T-helper 1 cell treated with Interleukin-12 subunit alpha and Interleukin-12 subunit beta and Interleukin-4 antibody, amounts not matched to agents 30 μg/mL and 1 μg/mL, for 36 hours (primary cell): ENCODE results near the gene AP5Z1.
"Not testable (repeated sequence)": the region's sequence is repeated elsewhere in the genome, so short reads cannot be mapped to it uniquely, and the experiment has no call there.

Source experiments
- H3K27ac Mint-ChIP-seq: one replicate; pipeline ENCODE4 v1.8.0; 2021; ENCODE audit warnings: mild to moderate bottlenecking, mixed read lengths
- H3K27me3 Mint-ChIP-seq: one replicate; pipeline ENCODE4 v1.8.0; 2021; ENCODE audit warnings: low read depth, mixed read lengths
- H3K36me3 Mint-ChIP-seq: one replicate; pipeline ENCODE4 v1.8.0; 2021; ENCODE audit warnings: low read depth, mixed read lengths
- H3K4me1 Mint-ChIP-seq: one replicate; pipeline ENCODE4 v1.8.0; 2021; ENCODE audit warnings: low read depth, mixed read lengths
- H3K4me3 Mint-ChIP-seq: one replicate; pipeline ENCODE4 v1.8.0; 2021; ENCODE audit warnings: mild to moderate bottlenecking, moderate library complexity, mixed read lengths
- H3K9me3 Mint-ChIP-seq: one replicate; pipeline ENCODE4 v1.8.0; 2021; ENCODE audit warnings: mixed read lengths

The AP5Z1 gene

GRCh38 chr7:4794171-4794570 is 18.7 kb downstream of the AP5Z1 start:
- H3K27me3 Mint-ChIP-seq, H3K27ac Mint-ChIP-seq, H3K36me3 Mint-ChIP-seq, H3K4me3 Mint-ChIP-seq, H3K9me3 Mint-ChIP-seq, H3K4me1 Mint-ChIP-seq: not testable (repeated sequence)

- peaks cover 9% of the 10 kb centered on the region for H3K36me3 Mint-ChIP-seq
- H3K27ac Mint-ChIP-seq, result no peak overlapping the region
- no peaks in the 10 kb centered on the region for H3K27me3 Mint-ChIP-seq
- H3K9me3 Mint-ChIP-seq, result no peaks in the 10 kb centered on the region
- no peak overlapping the region for H3K4me3 Mint-ChIP-seq
- peaks cover 2% of the 10 kb centered on the region for H3K4me1 Mint-ChIP-seq
These were observed 19.3 kb downstream of the AP5Z1 start for GRCh38 chr7:4794591-4795350.

GRCh38 chr7:4796453-4796852 is 21.0 kb downstream of the AP5Z1 start:
- H3K27ac Mint-ChIP-seq, result no peak overlapping the region
- peaks cover 8% of the 10 kb centered on the region for H3K36me3 Mint-ChIP-seq
- H3K4me1 Mint-ChIP-seq, result peaks cover 2% of the 10 kb centered on the region
- no peaks in the 10 kb centered on the region for H3K27me3 Mint-ChIP-seq
- no peak overlapping the region for H3K4me3 Mint-ChIP-seq
- H3K9me3 Mint-ChIP-seq, result no peaks in the 10 kb centered on the region

- no peak overlapping the region for H3K4me3 Mint-ChIP-seq
- no peaks in the 10 kb centered on the region for H3K27me3 Mint-ChIP-seq
- no peak overlapping the region for H3K27ac Mint-ChIP-seq
- no peaks in the 10 kb centered on the region for H3K4me1 Mint-ChIP-seq
- H3K36me3 Mint-ChIP-seq, result peaks cover 4% of the 10 kb centered on the region
- H3K9me3 Mint-ChIP-seq, result no peaks in the 10 kb centered on the region
These were observed 22.7 kb downstream of the AP5Z1 start for GRCh38 chr7:4797858-4798705.

- H3K36me3 Mint-ChIP-seq, result peaks cover 4% of the 10 kb centered on the region
- H3K27ac Mint-ChIP-seq, result peak overlapping the region; percentile 19
- no peaks in the 10 kb centered on the region for H3K9me3 Mint-ChIP-seq
- no peak overlapping the region for H3K4me3 Mint-ChIP-seq
- no peaks in the 10 kb centered on the region for H3K4me1 Mint-ChIP-seq
- H3K27me3 Mint-ChIP-seq, result no peaks in the 10 kb centered on the region
These were observed 23.3 kb downstream of the AP5Z1 start for GRCh38 chr7:4798706-4799235.

DNA sequence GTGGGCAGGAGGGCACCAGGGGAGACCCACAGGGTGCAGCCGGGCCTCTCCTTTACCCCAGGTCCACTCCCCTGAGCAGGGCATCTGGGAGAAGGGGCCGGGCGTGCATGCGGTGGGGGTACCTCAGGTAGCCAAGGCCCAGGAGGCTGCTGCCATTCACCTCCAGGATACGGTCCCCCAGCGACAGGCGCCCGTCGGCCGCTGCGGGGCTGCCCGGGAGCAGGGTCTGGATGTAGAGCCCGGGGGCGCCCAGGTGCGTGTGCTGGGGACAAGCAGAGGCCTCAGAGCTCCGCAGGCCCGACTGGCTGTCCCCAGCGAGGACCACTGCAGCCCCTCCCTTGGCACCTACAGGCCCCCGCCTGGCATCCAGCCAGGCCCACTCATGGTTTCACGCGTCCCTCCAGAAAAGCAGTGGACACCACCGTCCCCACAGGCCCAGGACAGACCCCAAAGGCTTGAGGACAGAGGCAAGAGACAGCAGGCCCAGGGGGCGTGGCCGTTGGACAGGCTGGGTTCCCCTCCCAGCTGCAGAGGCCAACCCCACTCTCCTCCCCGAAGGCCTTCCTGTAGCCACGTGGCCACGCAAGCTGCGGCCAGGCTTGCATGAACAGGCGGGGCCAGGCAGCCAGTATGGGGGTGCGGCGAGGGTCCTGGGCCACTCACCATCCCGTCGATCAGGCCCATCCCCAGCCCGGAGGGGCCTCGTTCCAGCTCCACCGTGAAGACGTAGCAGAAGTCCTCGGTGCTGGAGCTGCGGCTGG is 24.3 kb downstream of the AP5Z1 start:
- Mint-ChIP-seq H3K4me3 (no peak overlapping the region), H3K27ac (no peak overlapping the region), H3K27me3 (no peaks in the 10 kb centered on the region), H3K36me3 (peaks cover 1% of the 10 kb centered on the region), H3K4me1 (no peaks in the 10 kb centered on the region), H3K9me3 (no peaks in the 10 kb centered on the region)

- Mint-ChIP-seq H3K4me3 (no peak overlapping the region), H3K36me3 (peaks cover 1% of the 10 kb centered on the region), H3K27ac (no peak overlapping the region), H3K4me1 (no peaks in the 10 kb centered on the region), H3K9me3 (no peaks in the 10 kb centered on the region), H3K27me3 (no peaks in the 10 kb centered on the region)
These were observed 25.1 kb downstream of the AP5Z1 start for GRCh38 chr7:4800487-4800886.

DNA sequence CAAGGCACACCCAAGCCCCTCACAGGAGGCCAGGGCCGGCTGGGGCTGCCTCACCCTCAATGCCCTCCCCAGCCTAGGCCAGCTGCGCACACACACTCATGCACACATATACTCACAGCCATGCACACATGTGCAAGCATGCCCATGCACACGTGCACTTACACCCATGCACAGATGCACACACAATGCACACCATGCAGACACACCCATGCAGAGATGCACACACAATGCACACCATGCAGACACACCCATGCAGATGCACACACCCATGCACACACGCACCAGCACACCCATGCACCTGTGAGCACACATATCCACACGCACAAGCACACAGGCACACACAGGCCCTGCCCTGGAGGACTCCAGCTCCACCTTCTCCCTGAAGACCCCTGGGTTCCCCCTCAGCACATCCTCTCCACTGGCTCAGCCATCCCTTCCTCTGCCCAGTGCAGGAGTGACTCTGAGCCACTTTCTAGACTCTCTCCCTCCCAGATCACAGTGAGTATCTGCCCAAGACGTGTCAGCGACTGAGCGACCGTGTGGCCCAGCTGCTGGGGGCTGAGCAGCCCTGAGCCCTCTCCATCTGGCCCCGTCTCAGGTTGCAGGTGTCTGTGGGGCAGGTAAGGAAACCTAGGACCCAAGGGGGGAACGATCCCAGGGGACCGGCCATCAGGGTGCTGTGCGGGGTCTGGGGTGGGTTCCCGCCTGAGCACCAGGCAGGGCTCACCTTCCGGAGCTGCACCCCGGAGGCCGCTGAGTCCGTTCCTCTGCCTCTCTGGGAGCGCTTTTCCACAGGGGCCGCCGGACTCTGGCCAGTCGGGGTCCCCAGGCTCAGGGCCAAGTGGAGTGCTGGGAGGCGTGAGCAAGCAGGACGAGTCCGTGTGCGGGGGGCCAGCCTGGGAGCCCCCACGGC is 25.8 kb downstream of the AP5Z1 start:
- H3K36me3 Mint-ChIP-seq, result no peaks in the 10 kb centered on the region
- H3K4me3 Mint-ChIP-seq, result no peak overlapping the region
- H3K27ac Mint-ChIP-seq, result no peak overlapping the region
- H3K4me1 Mint-ChIP-seq, result no peaks in the 10 kb centered on the region
- no peaks in the 10 kb centered on the region for H3K9me3 Mint-ChIP-seq
- H3K27me3 Mint-ChIP-seq, result no peaks in the 10 kb centered on the region

GRCh38 chr7:4801839-4802231 is 26.4 kb downstream of the AP5Z1 start:
- Mint-ChIP-seq H3K27ac (no peak overlapping the region), H3K4me1 (no peaks in the 10 kb centered on the region), H3K27me3 (peaks cover 4% of the 10 kb centered on the region), H3K9me3 (no peaks in the 10 kb centered on the region), H3K4me3 (no peak overlapping the region), H3K36me3 (no peaks in the 10 kb centered on the region)

GRCh38 chr7:4802577-4802976 is 27.2 kb downstream of the AP5Z1 start:
- not testable (repeated sequence) for H3K27ac Mint-ChIP-seq, H3K27me3 Mint-ChIP-seq

DNA sequence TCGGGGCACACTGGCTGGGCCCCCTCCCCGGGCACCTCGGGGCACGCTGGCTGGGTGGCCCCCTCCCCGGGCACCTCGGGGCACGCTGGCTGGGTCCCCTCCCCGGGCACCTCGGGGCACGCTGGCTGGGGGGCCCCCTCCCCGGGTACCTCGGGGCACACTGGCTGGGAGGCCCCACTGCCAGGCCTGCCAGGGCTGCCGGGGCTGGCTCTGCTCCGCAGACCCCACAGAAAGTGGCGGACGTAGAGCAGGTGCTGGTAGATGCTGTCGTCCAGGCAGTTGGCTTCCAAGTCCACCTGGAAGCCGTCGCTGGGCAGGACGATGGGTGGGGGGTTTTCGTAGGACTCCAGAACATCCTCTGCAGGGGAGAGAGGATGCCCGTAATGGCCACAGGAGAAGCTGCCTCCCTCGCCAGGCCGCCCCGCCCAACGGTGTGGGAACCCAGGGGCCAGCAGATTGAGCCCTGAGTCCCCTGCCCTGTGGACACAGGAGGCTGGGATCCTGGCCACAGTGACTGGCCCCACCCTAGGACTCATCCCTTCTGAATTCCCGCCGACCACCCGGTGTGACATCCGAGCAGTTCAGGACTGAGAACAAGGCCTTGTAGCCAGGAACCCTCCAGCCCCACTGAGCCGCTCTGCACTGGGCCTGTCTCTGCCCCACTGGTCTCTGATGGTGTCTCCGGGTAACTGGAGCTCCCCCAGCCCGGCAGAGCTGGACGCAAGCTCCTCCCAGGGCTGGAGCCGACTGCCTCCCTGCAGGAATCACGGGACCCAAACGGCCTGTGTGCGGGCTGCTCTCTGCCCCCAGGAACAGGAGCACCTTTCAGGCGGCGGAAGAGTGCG is 28.2 kb downstream of the AP5Z1 start:
- Mint-ChIP-seq H3K4me1 (no peaks in the 10 kb centered on the region), H3K4me3 (no peak overlapping the region), H3K27ac (no peak overlapping the region), H3K9me3 (no peaks in the 10 kb centered on the region), H3K36me3 (no peaks in the 10 kb centered on the region), H3K27me3 (peaks cover 18% of the 10 kb centered on the region)

More at GRCh38 chr7:4802577-4802976, 27.2 kb downstream of the AP5Z1 start:
- not testable (repeated sequence) for H3K36me3 Mint-ChIP-seq, H3K9me3 Mint-ChIP-seq, H3K4me3 Mint-ChIP-seq, H3K4me1 Mint-ChIP-seq

GRCh38 chr7:4805110-4805983 is 29.9 kb downstream of the AP5Z1 start:
- Mint-ChIP-seq H3K36me3 (no peaks in the 10 kb centered on the region), H3K27me3 (peaks cover 26% of the 10 kb centered on the region), H3K4me1 (peaks cover 3% of the 10 kb centered on the region), H3K4me3 (no peak overlapping the region), H3K9me3 (no peaks in the 10 kb centered on the region), H3K27ac (no peak overlapping the region)
